GM13977 (cell line): Measurements from ENCODE around the gene ATP10D.

Experiments
- DNase-seq: peaks from one replicate; pipeline ENCODE4 v3.0.0; 2012; ENCODE audit warnings: low spot score
- in situ Hi-C: fragments of 300-500 bp; cut with MboI; formaldehyde crosslinking; loops from one replicate; pipeline ENCODE4 v1.12.0; 2022; ENCODE audit warnings: low sequenced_read_pairs, low pct_unique_long_range_greater_than_20kb, mixed read lengths, inconsistent platforms; ENCODE audit not compliant: unreplicated experiment
- TF ChIP-seq, protein P1 (sequence below): IDR thresholded peaks from 2 replicates; pipeline ENCODE4 v1.5.1; 2012; ENCODE audit warnings: mild to moderate bottlenecking, control low read depth; ENCODE audit not compliant: insufficient read depth; ENCODE audit errors: extremely low read depth, missing control alignments

The ATP10D gene

DNA sequence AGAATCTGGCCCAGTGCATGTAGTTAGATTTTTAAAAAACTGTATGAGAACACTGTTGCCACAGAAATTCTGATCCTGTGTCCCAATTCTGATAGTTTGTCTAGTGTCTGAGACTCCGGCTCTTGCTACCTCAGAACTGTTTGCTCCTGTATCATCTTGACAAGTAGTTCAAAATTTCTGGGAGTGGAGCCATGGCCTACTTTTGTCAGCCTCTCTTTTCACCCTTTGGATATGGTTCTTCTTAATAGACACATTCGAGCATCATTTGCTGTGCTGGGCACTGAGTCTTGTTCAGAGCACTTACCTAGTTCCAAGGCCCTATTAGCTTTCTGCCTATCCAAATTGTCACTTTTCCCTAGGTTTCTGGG is 46.9 kb downstream of the ATP10D start:
- DNase-seq: no peak
- TF ChIP-seq, protein P1, sequence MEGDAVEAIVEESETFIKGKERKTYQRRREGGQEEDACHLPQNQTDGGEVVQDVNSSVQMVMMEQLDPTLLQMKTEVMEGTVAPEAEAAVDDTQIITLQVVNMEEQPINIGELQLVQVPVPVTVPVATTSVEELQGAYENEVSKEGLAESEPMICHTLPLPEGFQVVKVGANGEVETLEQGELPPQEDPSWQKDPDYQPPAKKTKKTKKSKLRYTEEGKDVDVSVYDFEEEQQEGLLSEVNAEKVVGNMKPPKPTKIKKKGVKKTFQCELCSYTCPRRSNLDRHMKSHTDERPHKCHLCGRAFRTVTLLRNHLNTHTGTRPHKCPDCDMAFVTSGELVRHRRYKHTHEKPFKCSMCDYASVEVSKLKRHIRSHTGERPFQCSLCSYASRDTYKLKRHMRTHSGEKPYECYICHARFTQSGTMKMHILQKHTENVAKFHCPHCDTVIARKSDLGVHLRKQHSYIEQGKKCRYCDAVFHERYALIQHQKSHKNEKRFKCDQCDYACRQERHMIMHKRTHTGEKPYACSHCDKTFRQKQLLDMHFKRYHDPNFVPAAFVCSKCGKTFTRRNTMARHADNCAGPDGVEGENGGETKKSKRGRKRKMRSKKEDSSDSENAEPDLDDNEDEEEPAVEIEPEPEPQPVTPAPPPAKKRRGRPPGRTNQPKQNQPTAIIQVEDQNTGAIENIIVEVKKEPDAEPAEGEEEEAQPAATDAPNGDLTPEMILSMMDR: no peak
- in situ Hi-C loops: no loop called here

DNA sequence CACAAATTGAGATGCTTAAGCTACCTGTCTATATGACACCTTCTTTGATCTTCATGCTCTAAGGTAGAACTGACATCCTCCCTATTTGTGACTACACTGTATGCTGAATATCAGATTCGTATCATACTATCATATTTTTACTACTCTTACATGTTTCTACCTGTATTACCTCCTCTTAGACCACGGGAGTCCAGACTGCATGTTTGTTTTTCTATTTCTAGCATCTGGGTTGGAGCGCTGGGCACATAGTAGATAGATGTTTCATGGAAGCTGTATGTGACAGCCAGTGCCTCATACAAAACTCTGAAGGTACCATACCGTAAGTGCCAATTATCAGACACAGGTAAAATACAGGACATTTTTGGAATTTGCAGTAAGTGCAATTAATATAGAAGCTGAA is 47.6 kb downstream of the ATP10D start:
- TF ChIP-seq, protein P1: no peak
- in situ Hi-C loops: no loop called here
- DNase-seq: no peak

- in situ Hi-C loops: no loop called here
- DNase-seq: no peak
- TF ChIP-seq, protein P1: no peak
Measured at GRCh38 chr4:47533689-47534347, 48.7 kb downstream of the ATP10D start.

DNA sequence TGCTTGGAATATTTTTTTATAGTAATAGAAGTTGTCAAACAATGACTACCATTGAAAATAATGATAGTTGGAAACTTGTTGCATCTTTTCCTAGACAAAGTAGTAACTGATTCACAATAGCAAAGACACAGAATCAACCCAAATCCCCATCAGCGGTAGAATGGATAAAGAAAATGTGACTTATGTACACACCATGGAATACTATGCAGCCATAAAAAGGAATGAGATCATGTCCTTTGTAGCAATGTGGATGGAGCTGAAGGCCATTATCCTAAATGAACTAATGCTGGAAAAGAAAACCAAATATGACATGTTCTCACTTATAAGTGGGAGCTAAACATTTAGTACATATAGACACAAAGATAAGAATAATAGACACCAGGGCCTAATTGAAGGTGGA is 49.7 kb downstream of the ATP10D start:
- TF ChIP-seq, protein P1: no peak
- no peak for DNase-seq
- in situ Hi-C loops: no loop called here

GRCh38 chr4:47535567-47536147 is 50.6 kb downstream of the ATP10D start:
- TF ChIP-seq, protein P1: no peak
- in situ Hi-C loops: no loop called here
- DNase-seq: no peak

DNA sequence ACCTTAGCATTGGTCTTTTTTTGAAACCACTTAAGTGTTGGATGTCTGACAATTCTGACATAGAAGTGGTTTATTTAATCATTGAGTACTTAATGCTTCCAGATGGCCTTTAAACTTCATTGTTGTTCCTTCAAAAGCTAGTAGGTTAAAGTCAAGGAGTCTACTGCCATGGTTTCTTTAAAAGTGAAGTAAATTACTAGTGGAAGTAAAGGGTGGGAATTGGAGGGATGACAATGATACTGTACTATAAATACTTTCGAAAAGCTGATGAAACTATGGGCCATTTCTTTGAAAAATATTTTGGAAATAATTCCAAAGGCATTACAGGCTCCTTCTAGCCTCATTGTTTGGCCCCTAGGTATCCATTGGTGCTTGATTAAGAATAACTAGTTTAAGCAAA is 51.9 kb downstream of the ATP10D start:
- in situ Hi-C loops: no loop called here
- TF ChIP-seq, protein P1: no peak
- DNase-seq: no peak
